ENCODE results near the gene SNTG2.

The SNTG2 gene

DNA sequence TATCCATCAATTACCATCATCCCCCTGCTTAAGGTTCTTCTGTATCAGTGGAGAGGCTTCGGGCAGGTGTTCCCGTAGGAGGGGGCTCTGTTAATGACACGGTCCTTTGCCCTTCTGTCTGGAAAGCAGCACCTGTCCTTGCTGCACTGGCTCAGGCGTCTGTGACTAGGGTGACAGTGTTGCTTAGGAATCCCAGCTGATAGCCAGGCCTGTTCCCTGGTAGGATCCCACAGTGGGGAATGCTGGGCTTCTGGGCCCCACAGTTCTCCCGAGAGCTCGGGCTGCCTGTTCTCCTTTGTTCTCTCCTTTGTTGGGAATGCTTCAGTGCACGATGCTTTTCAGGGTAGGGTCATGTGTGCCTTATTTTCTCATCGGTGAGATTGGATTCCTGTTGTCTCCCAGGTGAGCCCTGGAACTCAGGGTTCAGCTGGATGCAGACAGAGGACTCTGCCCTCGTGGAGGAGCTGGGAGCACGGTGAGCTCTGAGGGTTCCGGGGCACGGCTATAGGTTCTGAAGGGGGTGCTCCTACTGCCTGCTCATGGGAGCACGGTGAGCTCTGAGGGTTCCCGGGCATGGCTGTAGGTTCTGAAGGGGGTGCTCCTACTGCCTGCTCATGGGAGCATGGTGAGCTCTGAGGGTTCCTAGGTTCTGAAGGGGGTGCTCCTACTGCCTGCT, 9.6 kb downstream of the SNTG2 start:
- DNase-seq (ENCODE audit: low read depth): no peak
- no peak overlapping the region for H3K4me3 ChIP-seq (ENCODE audit: low read depth, low read length)
- TF ChIP-seq, protein P1, sequence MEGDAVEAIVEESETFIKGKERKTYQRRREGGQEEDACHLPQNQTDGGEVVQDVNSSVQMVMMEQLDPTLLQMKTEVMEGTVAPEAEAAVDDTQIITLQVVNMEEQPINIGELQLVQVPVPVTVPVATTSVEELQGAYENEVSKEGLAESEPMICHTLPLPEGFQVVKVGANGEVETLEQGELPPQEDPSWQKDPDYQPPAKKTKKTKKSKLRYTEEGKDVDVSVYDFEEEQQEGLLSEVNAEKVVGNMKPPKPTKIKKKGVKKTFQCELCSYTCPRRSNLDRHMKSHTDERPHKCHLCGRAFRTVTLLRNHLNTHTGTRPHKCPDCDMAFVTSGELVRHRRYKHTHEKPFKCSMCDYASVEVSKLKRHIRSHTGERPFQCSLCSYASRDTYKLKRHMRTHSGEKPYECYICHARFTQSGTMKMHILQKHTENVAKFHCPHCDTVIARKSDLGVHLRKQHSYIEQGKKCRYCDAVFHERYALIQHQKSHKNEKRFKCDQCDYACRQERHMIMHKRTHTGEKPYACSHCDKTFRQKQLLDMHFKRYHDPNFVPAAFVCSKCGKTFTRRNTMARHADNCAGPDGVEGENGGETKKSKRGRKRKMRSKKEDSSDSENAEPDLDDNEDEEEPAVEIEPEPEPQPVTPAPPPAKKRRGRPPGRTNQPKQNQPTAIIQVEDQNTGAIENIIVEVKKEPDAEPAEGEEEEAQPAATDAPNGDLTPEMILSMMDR (IDR thresholded peaks at IDR 0.05; ENCODE audit: control insufficient read depth, extremely low read depth, insufficient read depth): no peak

DNA sequence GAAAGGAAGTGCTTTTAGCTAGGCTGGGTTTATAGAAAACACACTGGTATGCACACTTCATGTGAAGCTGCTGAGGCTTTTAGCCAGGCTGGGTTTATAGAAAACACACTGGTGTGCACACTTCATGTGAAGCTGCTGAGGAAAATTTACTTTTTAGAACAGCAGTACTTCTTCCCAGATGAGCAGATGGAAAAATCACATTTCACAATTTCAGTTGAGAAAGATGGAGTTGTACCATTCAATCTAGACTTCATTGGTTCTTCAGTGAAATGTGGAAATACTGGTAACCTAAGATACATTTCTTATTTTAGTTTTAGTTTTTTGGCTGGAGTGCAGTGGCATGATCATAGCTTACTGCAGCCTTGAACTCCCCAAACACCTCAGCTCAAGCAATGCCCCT, 11.1 kb downstream of the SNTG2 start:
- DNase-seq (ENCODE audit: low read depth): no peak
- TF ChIP-seq, protein P1 (IDR thresholded peaks at IDR 0.05; ENCODE audit: control insufficient read depth, extremely low read depth, insufficient read depth): no peak
- no peak overlapping the region for H3K4me3 ChIP-seq (ENCODE audit: low read depth, low read length)

DNA sequence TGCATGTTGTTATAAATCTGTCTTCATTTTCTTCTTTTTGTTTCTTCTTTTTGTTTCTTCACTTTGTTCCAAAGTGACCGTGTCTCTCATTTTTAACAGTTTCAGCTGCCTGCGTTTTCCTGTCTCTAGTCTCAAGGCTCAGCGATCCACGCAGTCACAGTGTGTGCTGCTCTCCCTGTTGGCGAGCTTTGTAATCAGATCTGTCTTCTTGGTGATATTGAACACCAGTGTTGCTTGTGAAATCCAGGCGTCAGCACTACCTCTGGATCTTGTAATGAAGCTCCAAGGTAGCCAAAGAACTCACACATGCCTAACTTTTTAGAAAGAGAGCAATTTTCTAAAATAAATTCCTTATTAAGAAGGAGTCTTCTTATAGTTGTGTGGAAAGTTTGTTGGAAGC, 13.2 kb downstream of the SNTG2 start:
- TF ChIP-seq, protein P1 (IDR thresholded peaks at IDR 0.05; ENCODE audit: control insufficient read depth, extremely low read depth, insufficient read depth): no peak
- H3K4me3 ChIP-seq (ENCODE audit: low read depth, low read length): no peak overlapping the region
- DNase-seq (ENCODE audit: low read depth): no peak

DNA sequence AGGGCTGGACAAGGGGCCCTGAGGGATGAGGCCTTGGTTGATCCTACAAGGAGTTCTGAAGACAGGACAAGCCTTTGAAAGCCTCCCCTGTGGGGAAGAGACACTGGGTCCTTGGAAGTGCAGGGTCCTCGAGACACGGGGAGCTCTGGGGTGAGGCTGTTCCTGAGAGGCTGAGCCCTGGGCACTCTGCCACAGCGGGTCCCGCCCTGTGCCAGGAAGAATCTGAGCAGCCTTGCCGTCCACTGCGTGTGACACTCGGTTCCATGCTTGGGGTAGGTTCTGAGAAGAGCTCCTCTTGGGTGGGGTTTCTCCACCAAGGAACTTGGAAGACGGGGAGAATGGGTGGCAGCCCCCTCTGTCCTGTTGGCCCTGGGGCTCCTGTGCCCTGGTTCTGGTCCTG, 13.9 kb downstream of the SNTG2 start:
- no peak for DNase-seq (ENCODE audit: low read depth)
- TF ChIP-seq, protein P1 (IDR thresholded peaks at IDR 0.05; ENCODE audit: control insufficient read depth, extremely low read depth, insufficient read depth): no peak
- H3K4me3 ChIP-seq (ENCODE audit: low read depth, low read length): no peak overlapping the region

DNA sequence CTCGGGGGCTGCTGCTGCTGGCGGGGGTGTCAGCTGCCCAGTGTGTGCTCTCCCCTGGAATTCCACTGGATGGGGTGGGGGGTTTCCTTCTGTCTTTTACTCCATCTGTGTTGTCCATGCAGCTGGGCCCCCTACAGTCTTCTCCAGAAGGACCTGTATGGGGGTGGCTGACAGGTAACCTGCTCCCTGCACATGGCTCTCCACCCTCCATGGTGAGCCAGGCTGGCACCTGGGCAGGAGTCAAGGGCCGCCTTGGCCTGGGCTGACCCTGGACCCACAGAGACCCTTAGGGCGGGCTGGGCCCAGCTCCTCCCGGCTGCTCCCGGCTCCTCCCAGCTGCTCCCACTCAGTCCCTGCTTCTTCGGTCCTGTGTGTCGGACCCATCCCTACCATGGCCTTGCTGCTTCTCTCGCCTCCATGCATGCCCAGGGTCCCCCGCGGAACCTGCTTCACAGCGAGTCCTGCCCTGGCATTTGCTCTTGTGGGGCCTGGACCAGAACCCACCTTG, 15.0 kb downstream of the SNTG2 start:
- no peak for DNase-seq (ENCODE audit: low read depth)
- no peak overlapping the region for H3K4me3 ChIP-seq (ENCODE audit: low read depth, low read length)
- TF ChIP-seq, protein P1 (IDR thresholded peaks at IDR 0.05; ENCODE audit: control insufficient read depth, extremely low read depth, insufficient read depth): no peak

DNA sequence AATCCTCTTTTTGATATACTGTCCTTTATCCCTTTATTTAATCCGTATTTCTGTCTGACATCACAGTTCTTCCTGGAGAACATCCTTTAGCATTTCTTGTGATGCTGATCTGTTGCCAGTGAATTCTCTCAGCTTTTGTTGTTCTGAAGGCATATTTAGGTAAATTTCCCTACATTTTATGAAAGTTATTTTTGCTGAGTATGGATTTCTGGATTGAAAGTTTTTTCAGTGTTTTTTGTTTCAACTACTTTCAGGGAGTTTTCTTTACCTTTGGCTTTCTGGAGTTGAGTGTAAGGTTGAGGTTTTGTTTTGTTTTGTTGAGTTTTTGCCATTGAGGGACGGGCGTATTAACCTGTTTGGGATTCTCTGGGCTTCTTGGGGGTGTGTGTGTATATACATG, 22.5 kb downstream of the SNTG2 start:
- TF ChIP-seq, protein P1 (IDR thresholded peaks at IDR 0.05; ENCODE audit: control insufficient read depth, extremely low read depth, insufficient read depth): no peak
- no peak overlapping the region for H3K4me3 ChIP-seq (ENCODE audit: low read depth, low read length)
- no peak for DNase-seq (ENCODE audit: low read depth)

DNA sequence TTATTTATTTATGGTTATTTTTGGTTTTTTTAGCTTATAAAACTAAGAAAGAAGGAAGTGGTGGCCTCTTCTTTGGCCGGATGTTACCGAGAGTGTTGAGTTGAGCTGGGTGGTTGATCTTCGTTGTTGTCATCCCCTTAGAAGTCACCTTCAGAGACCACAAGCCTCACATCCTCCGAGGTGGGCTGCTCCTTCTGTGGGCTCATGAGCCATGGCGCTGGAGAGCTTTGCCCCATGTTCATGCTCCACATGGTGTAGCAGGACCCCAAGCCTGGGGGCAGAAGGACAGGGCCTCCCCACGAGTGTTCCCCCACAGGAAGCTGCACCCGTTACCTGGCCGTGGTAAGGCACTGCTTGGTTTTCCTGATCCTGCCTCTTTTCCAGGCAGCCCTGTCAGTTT, 23.4 kb downstream of the SNTG2 start:
- H3K4me3 ChIP-seq (ENCODE audit: low read depth, low read length): no peak overlapping the region

More for the DNA sequence above, 23.4 kb downstream of the SNTG2 start:
- TF ChIP-seq, protein P1 (IDR thresholded peaks at IDR 0.05; ENCODE audit: control insufficient read depth, extremely low read depth, insufficient read depth): no peak
- DNase-seq (ENCODE audit: low read depth): no peak

All from LNCaP clone FGC (cell line).